Measurements from ENCODE around the gene PJA1. TPM values are rescaled to one million over a fixed set of nuclear protein-coding genes. Genes with fewer than 3 reads are reported as not detected.

Gene PJA1
- polyA plus RNA-seq, 2 of the 4 experiments (the other 2 are of a cell fraction): 19.6 to 20.2 TPM

DNA sequence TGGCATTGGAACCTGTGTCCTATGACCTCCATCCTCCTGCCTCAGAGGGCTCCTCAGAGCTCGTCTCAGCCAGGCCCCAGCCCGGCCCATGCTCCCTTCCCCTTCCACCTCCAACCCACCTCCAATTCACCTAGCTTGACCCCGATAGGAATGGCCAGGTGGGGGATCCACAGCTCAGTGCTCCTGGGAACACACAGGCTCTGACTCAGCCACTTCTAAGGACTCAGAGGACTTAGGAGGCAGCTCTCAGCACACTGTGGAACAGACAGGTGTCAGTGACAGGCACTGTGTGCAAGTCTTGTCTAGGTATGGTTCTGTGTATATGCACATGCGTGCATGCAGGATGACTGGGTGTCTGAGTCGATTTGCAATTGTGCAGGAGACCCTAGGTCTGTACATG, 44.8 kb downstream of the PJA1 start:
- no peak overlapping the region for H3K4me2 ChIP-seq
- CTCF ChIA-PET: interaction anchor here (1.3 to 1.7 kb wide), 3 partner anchors 10 to 17 kb away, joined by 3 to 4 read pairs (median 4); no protein-coding TSS in a partner anchor
- no peaks in the 10 kb centered on the region for H3K9me3 ChIP-seq
- ATAC-seq: no peak
- POLR2A ChIA-PET: no interaction called here
- H3K4me1 ChIP-seq: no peaks in the 10 kb centered on the region
- TF ChIP-seq FOSB (CRISPR knock-in tag; IDR thresholded peaks at IDR 0.05): no peak
- TF ChIP-seq MAX (IDR thresholded peaks at IDR 0.05): no peak
- no peak for TF ChIP-seq RAD21 (conservative IDR thresholded peaks at IDR 0.05 in 1 of 2, IDR thresholded peaks at IDR 0.05 in 1 of 2)
- TF ChIP-seq ZC3H11A (IDR thresholded peaks at IDR 0.05): no peak
- no peak for TF ChIP-seq TP53 (CRISPR knock-in tag; IDR thresholded peaks at IDR 0.05)
- no peak for TF ChIP-seq POLR2A (IDR thresholded peaks at IDR 0.05; ENCODE audit: low read length)
- no peak for TF ChIP-seq EP300 (IDR thresholded peaks at IDR 0.05)
- no peak for TF ChIP-seq ESRRA (IDR thresholded peaks at IDR 0.05; ENCODE audit: borderline replicate concordance, low read length)
- no peak for TF ChIP-seq CHD4 (IDR thresholded peaks at IDR 0.05; ENCODE audit: borderline replicate concordance)
- TF ChIP-seq PHF8 (IDR thresholded peaks at IDR 0.05; ENCODE audit: borderline replicate concordance, low read depth): no peak
- TF ChIP-seq GATA3 (IDR thresholded peaks at IDR 0.05; ENCODE audit: borderline replicate concordance): no peak
- TF ChIP-seq PBX3 (IDR thresholded peaks at IDR 0.05): no peak
- TF ChIP-seq, protein P1, sequence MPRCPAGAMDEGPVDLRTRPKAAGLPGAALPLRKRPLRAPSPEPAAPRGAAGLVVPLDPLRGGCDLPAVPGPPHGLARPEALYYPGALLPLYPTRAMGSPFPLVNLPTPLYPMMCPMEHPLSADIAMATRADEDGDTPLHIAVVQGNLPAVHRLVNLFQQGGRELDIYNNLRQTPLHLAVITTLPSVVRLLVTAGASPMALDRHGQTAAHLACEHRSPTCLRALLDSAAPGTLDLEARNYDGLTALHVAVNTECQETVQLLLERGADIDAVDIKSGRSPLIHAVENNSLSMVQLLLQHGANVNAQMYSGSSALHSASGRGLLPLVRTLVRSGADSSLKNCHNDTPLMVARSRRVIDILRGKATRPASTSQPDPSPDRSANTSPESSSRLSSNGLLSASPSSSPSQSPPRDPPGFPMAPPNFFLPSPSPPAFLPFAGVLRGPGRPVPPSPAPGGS (IDR thresholded peaks at IDR 0.05): no peak
- TF ChIP-seq HOXB13 (CRISPR knock-in tag; IDR thresholded peaks at IDR 0.05; ENCODE audit: low read depth): no peak
- TF ChIP-seq, protein P2, sequence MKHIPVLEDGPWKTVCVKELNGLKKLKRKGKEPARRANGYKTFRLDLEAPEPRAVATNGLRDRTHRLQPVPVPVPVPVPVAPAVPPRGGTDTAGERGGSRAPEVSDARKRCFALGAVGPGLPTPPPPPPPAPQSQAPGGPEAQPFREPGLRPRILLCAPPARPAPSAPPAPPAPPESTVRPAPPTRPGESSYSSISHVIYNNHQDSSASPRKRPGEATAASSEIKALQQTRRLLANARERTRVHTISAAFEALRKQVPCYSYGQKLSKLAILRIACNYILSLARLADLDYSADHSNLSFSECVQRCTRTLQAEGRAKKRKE (CRISPR knock-in tag; IDR thresholded peaks at IDR 0.05; ENCODE audit: low read depth): no peak
- no peak for TF ChIP-seq NPAS2 (CRISPR knock-in tag; IDR thresholded peaks at IDR 0.05; ENCODE audit: borderline replicate concordance)
- no peak for TF ChIP-seq E2F6 (IDR thresholded peaks at IDR 0.05; ENCODE audit: borderline replicate concordance, low read depth)
- no peak for TF ChIP-seq USF2 (IDR thresholded peaks at IDR 0.05)
- TF ChIP-seq HES2 (IDR thresholded peaks at IDR 0.05): no peak
- no peak for FAIRE-seq
- H3K27ac ChIP-seq: no peak overlapping the region
- WGBS (ENCODE audit: missing lambda C conversion rate): 76% methylated on average over 4 of the region's 5 CpGs
- H3K4me3 ChIP-seq: no peak overlapping the region
- no peak for DNase-seq (ENCODE audit: low read depth in 1 of 2, low spot score in 1 of 2)

DNA sequence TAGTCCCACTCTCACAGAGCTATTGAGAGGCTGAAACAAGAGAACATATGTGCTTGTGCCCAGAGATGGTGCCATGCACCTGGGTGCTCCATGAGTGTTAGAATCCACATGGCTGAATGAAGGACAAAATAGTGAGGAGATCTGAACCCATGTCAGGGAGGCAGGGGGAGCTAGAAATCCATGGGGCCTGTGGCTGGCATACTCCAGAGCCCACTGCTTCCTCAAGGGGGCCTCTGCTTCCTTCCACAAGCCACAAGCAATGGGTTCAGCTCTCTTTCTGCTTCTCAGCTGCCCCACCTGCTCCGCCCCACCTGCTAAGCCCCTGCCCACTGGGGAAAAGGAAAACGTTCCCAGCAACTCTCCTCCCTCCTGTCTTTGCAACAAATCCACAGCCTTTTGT, 46.1 kb downstream of the PJA1 start:
- no peaks in the 10 kb centered on the region for H3K9me3 ChIP-seq
- DNase-seq (ENCODE audit: low read depth in 1 of 2, low spot score in 1 of 2) (no peak), FAIRE-seq (no peak), ATAC-seq (no peak)
- no peak for TF ChIP-seq SREBF2 (IDR thresholded peaks at IDR 0.05)
- TF ChIP-seq HOXB5 (CRISPR knock-in tag; IDR thresholded peaks at IDR 0.05): no peak
- no peak for TF ChIP-seq E2F6 (IDR thresholded peaks at IDR 0.05; ENCODE audit: borderline replicate concordance, low read depth)
- TF ChIP-seq ESRRA (IDR thresholded peaks at IDR 0.05; ENCODE audit: borderline replicate concordance, low read length): no peak
- no peak for TF ChIP-seq CBX8 (IDR thresholded peaks at IDR 0.05)
- no peak for TF ChIP-seq EHF (CRISPR knock-in tag; IDR thresholded peaks at IDR 0.05)
- 65% methylated on average over 2 of the region's 2 CpGs for WGBS (ENCODE audit: missing lambda C conversion rate)
- H3K4me1 ChIP-seq: no peaks in the 10 kb centered on the region
- H3K4me3 ChIP-seq: no peak overlapping the region
- H3K27ac ChIP-seq: no peak overlapping the region
- CTCF ChIA-PET: interaction anchor here (0.7 to 1.7 kb wide), 4 partner anchors 9 to 102 kb away, joined by 3 to 6 read pairs (median 4); no protein-coding TSS in a partner anchor
- no peak overlapping the region for H3K4me2 ChIP-seq
- POLR2A ChIA-PET: no interaction called here
